ENCODE measurements around the gene FADS2.

FADS2 gene

GRCh38 chr11:61782841-61783240, 45.3 kb upstream of the FADS2 start:
- Histone ChIP-seq H3K9me3 (ENCODE audit: insufficient read depth, low read length) (no peaks in the 10 kb centered on the region), H3K27ac (ENCODE audit: low read length) (no peak overlapping the region), H3K79me2 (ENCODE audit: low read length) (no peaks in the 10 kb centered on the region), H3K9ac (ENCODE audit: low read length) (no peak overlapping the region), H3K27me3 (ENCODE audit: low read depth, low read length) (no peaks in the 10 kb centered on the region), H4K20me1 (ENCODE audit: insufficient read depth, low read length) (peaks cover 16% of the 10 kb centered on the region; the same call in 1 of the 2 replicates), H3K4me1 (ENCODE audit: low read length) (no peaks in the 10 kb centered on the region), H3K4me3 (ENCODE audit: low read length) (no peak overlapping the region), H3K4me2 (ENCODE audit: low read length) (no peak overlapping the region), H3K36me3 (replicated peaks; ENCODE audit: low read depth, low read length) (peaks cover 36% of the 10 kb centered on the region), H2AFZ (ENCODE audit: low read depth, low read length) (no peak overlapping the region)
- no peak for TF ChIP-seq CTCF (IDR thresholded peaks at IDR 0.05; ENCODE audit: low read depth, low read length)
- TF ChIP-seq EZH2phosphoT487 (IDR thresholded peaks at IDR 0.05; ENCODE audit: low read depth) = no peak

- Histone ChIP-seq H3K36me3 (replicated peaks; ENCODE audit: low read depth, low read length) (peaks cover 45% of the 10 kb centered on the region), H3K4me1 (ENCODE audit: low read length) (no peaks in the 10 kb centered on the region), H4K20me1 (ENCODE audit: insufficient read depth, low read length) (peaks cover 16% of the 10 kb centered on the region; the same call in 1 of the 2 replicates), H3K27ac (ENCODE audit: low read length) (no peak overlapping the region), H2AFZ (ENCODE audit: low read depth, low read length) (no peak overlapping the region), H3K79me2 (ENCODE audit: low read length) (no peaks in the 10 kb centered on the region), H3K9me3 (ENCODE audit: insufficient read depth, low read length) (no peaks in the 10 kb centered on the region), H3K27me3 (ENCODE audit: low read depth, low read length) (no peaks in the 10 kb centered on the region), H3K4me2 (ENCODE audit: low read length) (no peak overlapping the region), H3K9ac (ENCODE audit: low read length) (no peak overlapping the region), H3K4me3 (ENCODE audit: low read length) (no peak overlapping the region)
- TF ChIP-seq EZH2phosphoT487 (IDR thresholded peaks at IDR 0.05; ENCODE audit: low read depth) = no peak
Measured at GRCh38 chr11:61783717-61784505, 44.2 kb upstream of the FADS2 start.

- Histone ChIP-seq H3K27ac (ENCODE audit: low read length) (no peak overlapping the region), H3K36me3 (replicated peaks; ENCODE audit: low read depth, low read length) (peaks cover 51% of the 10 kb centered on the region), H3K27me3 (ENCODE audit: low read depth, low read length) (no peaks in the 10 kb centered on the region), H3K9me3 (ENCODE audit: insufficient read depth, low read length) (no peaks in the 10 kb centered on the region), H3K4me1 (ENCODE audit: low read length) (no peaks in the 10 kb centered on the region), H3K9ac (ENCODE audit: low read length) (no peak overlapping the region), H3K4me3 (ENCODE audit: low read length) (no peak overlapping the region), H3K79me2 (ENCODE audit: low read length) (peaks cover 4% of the 10 kb centered on the region; the same call in 1 of the 2 replicates), H3K4me2 (ENCODE audit: low read length) (no peak overlapping the region), H4K20me1 (ENCODE audit: insufficient read depth, low read length) (peaks cover 16% of the 10 kb centered on the region; the same call in 1 of the 2 replicates), H2AFZ (ENCODE audit: low read depth, low read length) (no peak overlapping the region)
- no peak for TF ChIP-seq CTCF (IDR thresholded peaks at IDR 0.05; ENCODE audit: low read depth, low read length)
Measured at GRCh38 chr11:61784506-61784805, 43.6 kb upstream of the FADS2 start.

GRCh38 chr11:61785837-61786402, 42.2 kb upstream of the FADS2 start:
- Histone ChIP-seq H3K4me1 (ENCODE audit: low read length) (0 out of 2 replicates have a peak, but pooled peaks cover 3% of the 10 kb centered on the region), H3K9me3 (ENCODE audit: insufficient read depth, low read length) (no peaks in the 10 kb centered on the region), H3K4me2 (ENCODE audit: low read length) (no peak overlapping the region), H4K20me1 (ENCODE audit: insufficient read depth, low read length) (peaks cover 16% of the 10 kb centered on the region; the same call in 1 of the 2 replicates), H3K4me3 (ENCODE audit: low read length) (no peak overlapping the region), H3K27ac (ENCODE audit: low read length) (no peak overlapping the region), H3K9ac (ENCODE audit: low read length) (no peak overlapping the region), H3K79me2 (ENCODE audit: low read length) (peaks cover 19% of the 10 kb centered on the region), H2AFZ (ENCODE audit: low read depth, low read length) (no peak overlapping the region), H3K36me3 (replicated peaks; ENCODE audit: low read depth, low read length) (peaks cover 64% of the 10 kb centered on the region), H3K27me3 (ENCODE audit: low read depth, low read length) (no peaks in the 10 kb centered on the region)
- TF ChIP-seq CTCF (IDR thresholded peaks at IDR 0.05; ENCODE audit: low read depth, low read length) (no peak), EZH2phosphoT487 (IDR thresholded peaks at IDR 0.05; ENCODE audit: low read depth) (no peak)

All from OCI-LY3 (cell line).